RPMI8226 (cell line): ENCODE data around the gene PUS7L.
"Not testable (repeated sequence)": the region's sequence is repeated elsewhere in the genome, so short reads cannot be mapped to it uniquely, and the experiment has no call there.

Experiments
- DNase-seq: peaks from one replicate; pipeline ENCODE4 v3.0.0-alpha.2; 2015

Gene PUS7L

GRCh38 chr12:43744826-43745225 lies 13.8 kb downstream of the PUS7L start:
- no peak for DNase-seq

- DNase-seq, result no peak
Observed at GRCh38 chr12:43742106-43742505, 16.5 kb downstream of the PUS7L start.

GRCh38 chr12:43740511-43741100 lies 18.0 kb downstream of the PUS7L start:
- no peak for DNase-seq

- no peak for DNase-seq
Observed at GRCh38 chr12:43737646-43738045, 20.9 kb downstream of the PUS7L start.

- DNase-seq, result no peak
Observed at GRCh38 chr12:43736927-43737440, 21.6 kb downstream of the PUS7L start.

GRCh38 chr12:43733687-43734086 lies 24.9 kb downstream of the PUS7L start:
- DNase-seq, result no peak

GRCh38 chr12:43730283-43730682 lies 28.3 kb downstream of the PUS7L start:
- no peak for DNase-seq

- DNase-seq, result no peak
Observed at GRCh38 chr12:43728698-43729097, 29.9 kb downstream of the PUS7L start.

- DNase-seq, result no peak
Observed at GRCh38 chr12:43728117-43728516, 30.5 kb downstream of the PUS7L start.

- no peak for DNase-seq
Observed at GRCh38 chr12:43723134-43723533, 35.5 kb downstream of the PUS7L start.

- no peak for DNase-seq
Observed at GRCh38 chr12:43722621-43723020, 36.0 kb downstream of the PUS7L start.

GRCh38 chr12:43711348-43711747 lies 47.2 kb downstream of the PUS7L start:
- no peak for DNase-seq

GRCh38 chr12:43703772-43704171 lies 54.8 kb downstream of the PUS7L start:
- DNase-seq, result not testable (repeated sequence)

GRCh38 chr12:43701194-43701593 lies 57.4 kb downstream of the PUS7L start:
- DNase-seq, result not testable (repeated sequence)

- no peak for DNase-seq
Observed at GRCh38 chr12:43696154-43696553, 62.4 kb downstream of the PUS7L start.

GRCh38 chr12:43694879-43695278 lies 63.7 kb downstream of the PUS7L start:
- no peak for DNase-seq

- DNase-seq, result no peak
Observed at GRCh38 chr12:43692064-43692463, 66.5 kb downstream of the PUS7L start.

GRCh38 chr12:43685491-43685890 lies 73.1 kb downstream of the PUS7L start:
- DNase-seq, result not testable (repeated sequence)

GRCh38 chr12:43676183-43676813 lies 82.3 kb downstream of the PUS7L start:
- DNase-seq, result peak; percentile 11

GRCh38 chr12:43675048-43675904 lies 83.3 kb downstream of the PUS7L start:
- DNase-seq, result no peak

- no peak for DNase-seq
Observed at GRCh38 chr12:43669373-43669772, 89.2 kb downstream of the PUS7L start.
